Natural killer cell (primary cell): Measurements from ENCODE around the gene NFKBIZ. TPM values are rescaled to one million over a fixed set of nuclear protein-coding genes. Genes with fewer than 3 reads are reported as not detected.
A peak's percentile ranks its signal among the peaks of the same experiment; 100 is the strongest.
"Not testable (repeated sequence)": the region's sequence is repeated elsewhere in the genome, so short reads cannot be mapped to it uniquely, and the experiment has no call there.

Source experiments
- ATAC-seq, 3 donors: fragments of 150-1000 bp in 2 of 3; fragments of 200-7000 bp in 1 of 3; cut with Tn5 transposase; 1 replicate in 1 of 3; 2 replicates in 2 of 3; pipeline ENCODE4 v1.10.0; 2021; ENCODE audit warnings: mild to moderate bottlenecking in 2 of 3, moderate library complexity in 2 of 3
- DNase-seq, 2 donors: peaks; one replicate each; pipeline versions ENCODE4 v3.0.0 to v3.0.0-alpha.2; 2013 to 2021; ENCODE audit warnings: mixed read lengths in 1 of 2
- H3K27ac ChIP-seq: one replicate; pipeline ENCODE4 v1.5.1; 2013; ENCODE audit warnings: mild to moderate bottlenecking, low read length
- H3K27me3 ChIP-seq: one replicate; pipeline ENCODE4 v1.6.1; 2013; ENCODE audit warnings: low read length; ENCODE audit not compliant: control insufficient read depth, insufficient read depth
- H3K36me3 ChIP-seq: one replicate; pipeline ENCODE4 v1.6.1; 2013; ENCODE audit warnings: low read length; ENCODE audit not compliant: control insufficient read depth, insufficient read depth
- H3K4me1 ChIP-seq: one replicate; pipeline ENCODE4 v1.6.1; 2013; ENCODE audit warnings: low read length; ENCODE audit not compliant: control insufficient read depth, insufficient read depth
- H3K4me3 ChIP-seq: one replicate; pipeline ENCODE4 v1.5.1; 2013; ENCODE audit warnings: low read length
- H3K9me3 ChIP-seq: one replicate; pipeline ENCODE4 v1.6.1; 2013; ENCODE audit warnings: low read length; ENCODE audit not compliant: control insufficient read depth, insufficient read depth
- H3K27ac Mint-ChIP-seq, 2 donors: one replicate each; pipeline ENCODE4 v1.8.0; 2022; ENCODE audit warnings: mild to moderate bottlenecking in 2 of 2, mixed read lengths in 2 of 2, moderate library complexity in 1 of 2
- H3K27me3 Mint-ChIP-seq, 2 donors: one replicate each; pipeline ENCODE4 v1.8.0; 2022; ENCODE audit warnings: low read depth in 2 of 2, mixed read lengths in 2 of 2
- H3K36me3 Mint-ChIP-seq: one replicate; pipeline ENCODE4 v1.8.0; 2022; ENCODE audit warnings: mixed read lengths
- H3K4me1 Mint-ChIP-seq, 2 donors: one replicate each; pipeline ENCODE4 v1.8.0; 2022; ENCODE audit warnings: mixed read lengths in 2 of 2
- H3K4me3 Mint-ChIP-seq: one replicate; pipeline ENCODE4 v1.8.0; 2022; ENCODE audit warnings: mild to moderate bottlenecking, moderate library complexity, mixed read lengths
- H3K9me3 Mint-ChIP-seq, 2 donors: one replicate each; pipeline ENCODE4 v1.8.0; 2022; ENCODE audit warnings: mixed read lengths in 2 of 2
- WGBS: methylation state at CpG from one replicate; pipeline ENCODE4 v1.1.7; 2013; ENCODE audit warnings: missing lambda C conversion rate; ENCODE audit not compliant: insufficient coverage; 5-methylcytosine and 5-hydroxymethylcytosine counted together
- intact Hi-C: fragments of 100-400 bp; cut with micrococcal nuclease; formaldehyde crosslinking; loops from one replicate; pipeline ENCODE4 v1.14.2; 2022
- total RNA-seq, 4 donors: library from RNA; stranded (reverse); fragments of 120-200 nt in 1 of 4; gene quantifications; one replicate each; pipeline versions ENCODE4 v1.2.3 to v1.2.4, GENCODE V29; 2013 to 2022
- TF ChIP-seq, protein P1 (sequence below): fragments of 200-600 bp; IDR thresholded peaks from one replicate; pipeline ENCODE4 v1.8.0; 2022; ENCODE audit warnings: antibody characterized with exemption

The NFKBIZ gene
- total RNA-seq, 3 donors from 2014 or later (not counting 1 experiment from before 2014, with no cell fraction given), result 510 to 811 (median 774) TPM

DNA sequence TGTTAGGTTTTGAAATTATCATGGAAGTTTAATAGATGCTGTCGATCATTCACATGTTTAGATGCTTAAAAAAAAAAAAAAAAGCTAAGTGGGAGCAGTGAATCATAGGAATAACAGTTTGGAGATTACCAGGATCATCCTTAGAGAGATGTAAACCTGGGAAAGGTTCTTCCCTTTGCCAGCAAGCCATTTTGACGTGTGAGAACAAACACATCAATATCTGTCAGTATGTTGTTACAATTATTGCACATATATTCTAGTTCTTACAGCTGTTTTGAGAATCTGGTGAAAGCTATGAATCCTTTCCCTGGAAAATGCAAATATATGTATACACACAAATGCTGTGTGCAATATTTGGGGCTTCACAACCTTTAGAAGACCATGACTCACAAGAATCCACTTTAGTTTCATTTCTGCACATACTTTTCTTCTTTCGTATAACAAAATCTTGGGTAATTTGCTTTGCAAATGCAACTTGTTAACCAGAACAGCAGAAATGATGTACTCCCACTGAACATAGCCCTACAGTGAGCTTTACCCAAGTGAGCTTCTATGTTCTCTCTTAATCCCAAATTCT lies 12.0 kb downstream of the NFKBIZ start:
- WGBS, result 90% methylated on average over 2 of the region's 3 CpGs
- Histone ChIP-seq H3K27me3 (no peaks in the 10 kb centered on the region), H3K4me1 (no peaks in the 10 kb centered on the region), H3K36me3 (peaks cover 53% of the 10 kb centered on the region), H3K27ac (no peak overlapping the region), H3K4me3 (no peak overlapping the region), H3K9me3 (no peaks in the 10 kb centered on the region)
- peak overlapping the region; percentile 8 to 59 for H3K27ac Mint-ChIP-seq
- ATAC-seq (peak in 2 of 3 donors; percentile 2 to 21), DNase-seq (no peak)
- H3K36me3 Mint-ChIP-seq, result peaks cover 28% of the 10 kb centered on the region
- H3K9me3 Mint-ChIP-seq, result no peaks in the 10 kb centered on the region
- intact Hi-C loops, result no loop called here
- peaks cover 8 to 17% of the 10 kb centered on the region in 2 donors for H3K4me1 Mint-ChIP-seq
- TF ChIP-seq, protein P1, sequence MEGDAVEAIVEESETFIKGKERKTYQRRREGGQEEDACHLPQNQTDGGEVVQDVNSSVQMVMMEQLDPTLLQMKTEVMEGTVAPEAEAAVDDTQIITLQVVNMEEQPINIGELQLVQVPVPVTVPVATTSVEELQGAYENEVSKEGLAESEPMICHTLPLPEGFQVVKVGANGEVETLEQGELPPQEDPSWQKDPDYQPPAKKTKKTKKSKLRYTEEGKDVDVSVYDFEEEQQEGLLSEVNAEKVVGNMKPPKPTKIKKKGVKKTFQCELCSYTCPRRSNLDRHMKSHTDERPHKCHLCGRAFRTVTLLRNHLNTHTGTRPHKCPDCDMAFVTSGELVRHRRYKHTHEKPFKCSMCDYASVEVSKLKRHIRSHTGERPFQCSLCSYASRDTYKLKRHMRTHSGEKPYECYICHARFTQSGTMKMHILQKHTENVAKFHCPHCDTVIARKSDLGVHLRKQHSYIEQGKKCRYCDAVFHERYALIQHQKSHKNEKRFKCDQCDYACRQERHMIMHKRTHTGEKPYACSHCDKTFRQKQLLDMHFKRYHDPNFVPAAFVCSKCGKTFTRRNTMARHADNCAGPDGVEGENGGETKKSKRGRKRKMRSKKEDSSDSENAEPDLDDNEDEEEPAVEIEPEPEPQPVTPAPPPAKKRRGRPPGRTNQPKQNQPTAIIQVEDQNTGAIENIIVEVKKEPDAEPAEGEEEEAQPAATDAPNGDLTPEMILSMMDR, result no peak
- H3K27me3 Mint-ChIP-seq, result no peaks in the 10 kb centered on the region
- peak overlapping the region; percentile 28 for H3K4me3 Mint-ChIP-seq

DNA sequence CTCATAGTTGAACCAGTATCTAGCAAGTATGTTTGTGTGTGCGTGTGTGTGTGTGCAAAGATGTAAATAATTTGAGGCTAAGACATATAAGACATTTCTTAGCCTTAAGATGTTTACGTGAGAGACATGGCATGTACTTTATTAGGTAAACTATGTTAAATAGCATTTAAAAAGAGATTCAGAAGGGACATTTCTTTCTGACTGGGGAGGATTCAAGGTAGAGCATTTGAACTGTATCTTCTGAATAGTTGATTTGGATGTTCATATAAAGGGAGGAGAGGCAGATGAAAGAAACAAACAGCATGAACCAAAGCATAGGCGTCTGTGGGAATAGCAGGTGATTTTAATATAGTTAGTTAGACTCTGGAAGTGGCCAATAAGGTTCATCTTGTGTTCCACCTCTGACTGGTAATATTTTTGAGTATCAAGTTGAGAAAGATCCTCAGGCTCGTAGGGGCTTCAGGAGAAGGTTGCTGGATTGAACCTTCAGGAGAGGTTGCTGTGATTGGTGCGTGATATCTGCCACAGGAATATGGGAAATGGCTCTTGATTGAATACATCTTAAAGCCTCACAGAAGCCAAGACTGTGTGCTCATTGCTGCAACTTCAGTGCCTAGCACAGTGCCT lies 12.6 kb downstream of the NFKBIZ start:
- Mint-ChIP-seq H3K4me1 (peaks cover 8 to 17% of the 10 kb centered on the region in 2 donors), H3K36me3 (peaks cover 28% of the 10 kb centered on the region), H3K27ac (peak overlapping the region; percentile 8 to 59), H3K9me3 (no peaks in the 10 kb centered on the region), H3K4me3 (peak overlapping the region; percentile 28), H3K27me3 (no peaks in the 10 kb centered on the region)
- 93% methylated on average over 4 of the region's 5 CpGs for WGBS
- no peak overlapping the region for H3K4me3 ChIP-seq
- H3K9me3 ChIP-seq, result no peaks in the 10 kb centered on the region
- ATAC-seq, result peak in 2 of 3 donors; percentile 4 to 12
- no peak overlapping the region for H3K27ac ChIP-seq
- TF ChIP-seq, protein P1, result no peak
- DNase-seq, result no peak
- intact Hi-C loops, result no loop called here
- peaks cover 47% of the 10 kb centered on the region for H3K36me3 ChIP-seq
- H3K4me1 ChIP-seq, result no peaks in the 10 kb centered on the region
- H3K27me3 ChIP-seq, result no peaks in the 10 kb centered on the region

DNA sequence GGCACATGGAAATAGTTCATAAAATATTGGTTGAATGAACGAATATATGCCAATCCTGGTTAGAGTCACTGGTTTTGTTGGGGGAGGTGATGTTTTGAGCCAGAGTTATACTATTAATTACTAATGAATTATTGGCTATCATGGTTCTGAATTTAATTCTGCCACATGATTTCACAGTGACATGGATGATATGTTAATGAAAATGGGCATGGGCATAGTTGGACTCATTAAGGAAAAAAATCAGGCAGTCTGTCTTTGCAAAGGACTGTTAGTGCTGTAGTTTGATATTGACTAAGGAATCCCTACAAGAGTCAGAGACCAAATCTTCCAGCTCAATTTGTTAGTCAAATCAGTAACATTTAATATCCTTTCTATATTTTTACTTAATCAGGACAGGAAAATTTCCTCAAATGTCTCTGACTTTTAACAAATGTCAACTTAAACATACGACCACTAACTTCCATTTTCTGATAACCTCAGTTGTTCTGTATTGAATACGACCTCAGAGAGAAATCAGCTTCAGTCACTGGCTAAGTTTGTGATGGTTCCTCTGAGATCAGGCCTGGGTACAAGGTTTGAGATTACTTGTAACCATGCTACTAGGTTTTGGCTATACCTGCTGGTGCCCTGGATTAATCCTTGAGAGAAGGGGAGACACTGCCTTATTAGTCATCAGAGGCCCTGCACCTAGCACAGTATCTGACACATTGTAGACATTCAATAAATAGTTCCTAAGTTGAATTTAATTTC lies 13.3 kb downstream of the NFKBIZ start:
- H3K27me3 Mint-ChIP-seq, result no peaks in the 10 kb centered on the region
- DNase-seq (no peak), ATAC-seq (peak; percentile 17 to 30 (median 25))
- no peak overlapping the region for H3K4me3 ChIP-seq
- 86% methylated on average over 3 of the region's 3 CpGs for WGBS
- H3K4me1 Mint-ChIP-seq, result peaks cover 2 to 17% of the 10 kb centered on the region in 2 donors
- H3K4me3 Mint-ChIP-seq, result peak overlapping the region; percentile 28
- H3K27me3 ChIP-seq, result no peaks in the 10 kb centered on the region
- H3K36me3 ChIP-seq, result peaks cover 41% of the 10 kb centered on the region
- peaks cover 28% of the 10 kb centered on the region for H3K36me3 Mint-ChIP-seq
- no peak overlapping the region for H3K27ac ChIP-seq
- intact Hi-C loops, result no loop called here
- H3K27ac Mint-ChIP-seq, result peak overlapping the region; percentile 8 to 59
- TF ChIP-seq, protein P1, result no peak
- no peaks in the 10 kb centered on the region for H3K4me1 ChIP-seq
- H3K9me3 Mint-ChIP-seq, result no peaks in the 10 kb centered on the region
- no peaks in the 10 kb centered on the region for H3K9me3 ChIP-seq

DNA sequence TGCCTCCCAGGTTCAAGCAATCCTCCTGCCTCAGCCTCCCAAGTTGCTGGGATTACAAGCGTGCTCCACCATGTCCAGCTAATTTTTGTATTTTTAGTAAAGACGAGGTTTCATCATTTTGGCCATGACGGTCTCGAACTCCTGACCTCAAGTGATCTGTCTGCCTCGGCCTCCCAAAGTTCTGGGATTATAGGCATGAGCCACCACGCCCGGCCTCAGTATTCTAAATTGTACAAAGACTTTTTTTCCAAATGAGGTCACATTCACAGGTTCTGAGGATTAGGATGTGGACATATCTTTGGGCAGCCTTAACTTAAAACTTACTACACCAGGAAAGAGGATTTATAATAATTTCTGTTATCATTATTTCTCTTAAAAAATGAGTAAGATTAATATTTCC lies 15.6 kb downstream of the NFKBIZ start:
- H3K4me3 ChIP-seq, intact Hi-C loops, H3K9me3 Mint-ChIP-seq, H3K4me1 ChIP-seq, H3K27me3 Mint-ChIP-seq, DNase-seq, ATAC-seq, H3K27me3 ChIP-seq, H3K4me1 Mint-ChIP-seq, H3K27ac ChIP-seq, H3K4me3 Mint-ChIP-seq, H3K9me3 ChIP-seq: not testable (repeated sequence)
- H3K36me3 ChIP-seq, result peaks cover 17% of the 10 kb centered on the region
- peaks cover 11% of the 10 kb centered on the region for H3K36me3 Mint-ChIP-seq
- WGBS, result 94% methylated on average over 7 of the region's 7 CpGs
- H3K27ac Mint-ChIP-seq, result peak overlapping the region in 1 of 2 donors; percentile 59
